ENCODE measurements around the gene DNAJC22. TPM values are rescaled to one million over a fixed set of nuclear protein-coding genes. Genes with fewer than 3 reads are reported as not detected.
A peak's percentile ranks its signal among the peaks of the same experiment; 100 is the strongest.

The DNAJC22 gene
- polyA plus RNA-seq, 1 of the 3 experiments (the other 2 are of a cell fraction): 4.5 TPM

DNA sequence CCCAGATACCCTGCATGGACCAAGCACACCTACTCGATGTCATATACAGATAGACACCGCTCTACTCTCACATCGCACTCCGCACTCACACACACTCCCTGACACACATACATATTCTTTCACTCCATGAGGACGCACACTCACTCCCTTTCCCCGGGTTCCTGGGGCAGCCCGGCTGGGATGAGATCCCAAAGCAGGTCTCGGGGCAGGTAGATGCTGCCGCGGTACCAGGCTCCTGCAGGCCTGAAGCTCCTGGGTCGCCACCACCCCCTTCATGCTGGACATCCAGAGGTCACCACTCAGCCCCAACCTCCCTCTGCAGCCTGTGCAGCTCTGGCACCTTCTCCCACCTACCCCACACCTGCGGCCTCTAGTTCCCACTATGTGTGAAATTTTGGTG is 12.0 kb upstream of the DNAJC22 start (continued):
- TF ChIP-seq, protein P1, sequence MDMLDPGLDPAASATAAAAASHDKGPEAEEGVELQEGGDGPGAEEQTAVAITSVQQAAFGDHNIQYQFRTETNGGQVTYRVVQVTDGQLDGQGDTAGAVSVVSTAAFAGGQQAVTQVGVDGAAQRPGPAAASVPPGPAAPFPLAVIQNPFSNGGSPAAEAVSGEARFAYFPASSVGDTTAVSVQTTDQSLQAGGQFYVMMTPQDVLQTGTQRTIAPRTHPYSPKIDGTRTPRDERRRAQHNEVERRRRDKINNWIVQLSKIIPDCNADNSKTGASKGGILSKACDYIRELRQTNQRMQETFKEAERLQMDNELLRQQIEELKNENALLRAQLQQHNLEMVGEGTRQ (IDR thresholded peaks at IDR 0.05; ENCODE audit: borderline replicate concordance, low read depth, low read length): no peak
- TF ChIP-seq YY1 (IDR thresholded peaks at IDR 0.05; ENCODE audit: low read depth) (no peak), RCOR1 (IDR thresholded peaks at IDR 0.05; ENCODE audit: low read length) (no peak), RXRA (IDR thresholded peaks at IDR 0.05; ENCODE audit: borderline replicate concordance, low read depth) (no peak), NRF1 (IDR thresholded peaks at IDR 0.05; ENCODE audit: low read depth, low read length) (no peak), EP300 (IDR thresholded peaks at IDR 0.05; ENCODE audit: borderline replicate concordance in 1 of 2, low read depth in 1 of 2, low read length in 1 of 2) (no peak), JUND (IDR thresholded peaks at IDR 0.05) (no peak), TCF12 (IDR thresholded peaks at IDR 0.05) (no peak)

DNA sequence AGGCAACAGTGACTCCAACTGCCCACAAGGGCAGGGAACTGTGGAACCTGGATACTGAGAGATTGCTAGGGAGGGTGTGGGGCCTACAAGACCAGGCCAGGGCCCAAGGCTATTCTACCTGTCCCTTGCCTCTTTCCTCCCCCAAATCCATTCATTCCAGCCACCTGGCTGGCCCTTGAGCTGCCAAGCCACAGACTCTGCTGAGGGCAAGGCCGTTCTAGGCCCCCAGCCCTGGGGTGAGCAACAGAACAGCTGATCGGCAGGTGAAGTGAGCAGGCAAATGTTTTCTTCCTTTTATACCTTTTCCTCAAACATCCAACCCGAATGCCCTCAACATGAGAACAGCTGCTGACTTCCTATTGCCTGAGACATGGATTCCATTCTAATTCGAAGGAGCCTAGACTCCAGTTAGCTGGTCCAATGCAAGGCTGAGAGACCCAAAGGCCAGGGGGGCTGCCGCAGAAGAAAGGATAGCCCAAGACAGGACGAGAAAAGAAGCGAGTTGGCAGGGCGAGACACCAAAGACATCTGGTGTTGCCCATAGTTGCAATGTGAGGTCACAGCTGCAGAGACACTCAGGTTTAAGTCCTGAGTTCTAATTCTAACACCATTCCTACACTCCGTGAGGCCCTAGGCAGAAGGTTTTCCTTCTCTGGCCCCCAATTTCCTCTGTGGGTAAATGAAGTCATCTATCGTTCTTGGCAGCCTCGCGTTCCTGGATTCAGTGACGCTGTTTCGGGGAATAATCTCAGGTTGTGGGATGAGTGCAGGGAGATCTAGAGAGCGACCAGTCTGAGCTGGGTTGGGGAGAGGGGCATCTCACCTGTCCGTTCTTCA is 11.4 kb upstream of the DNAJC22 start:
- Histone ChIP-seq H3K4me1 (ENCODE audit: control insufficient read depth in 1 of 2, insufficient read depth in 2 of 2, low read depth in 1 of 2, low read length in 1 of 2) (peaks cover 0 to 9% of the 10 kb centered on the region in 2 experiments; a peak in 1 of 4 replicates), H2AFZ (ENCODE audit: low read depth) (no peak overlapping the region), H3K9me3 (no peaks in the 10 kb centered on the region), H3F3A (replicated peaks; ENCODE audit: insufficient read depth) (peaks cover 14% of the 10 kb centered on the region), H3K27me3 (ENCODE audit: insufficient read depth) (no peaks in the 10 kb centered on the region), H3K4me2 (peak overlapping the region; percentile 99; the same call in 1 of the 2 replicates), H3K9ac (no peak overlapping the region), H3K36me3 (replicated peaks in 1 of 2; ENCODE audit: control insufficient read depth in 1 of 2, insufficient read depth in 2 of 2, low read length in 1 of 2) (peaks cover 0 to 8% of the 10 kb centered on the region in 2 experiments), H3K9me2 (no peaks in the 10 kb centered on the region), H3K79me2 (ENCODE audit: insufficient read depth) (no peaks in the 10 kb centered on the region), H3K27ac (ENCODE audit: low read depth in 2 of 2, low read length in 1 of 2) (no peak overlapping the region), H4K20me1 (ENCODE audit: insufficient read depth) (no peaks in the 10 kb centered on the region), H3K4me3 (ENCODE audit: low read depth in 2 of 2, low read length in 1 of 2) (no peak overlapping the region)
- DNase-seq: no peak
- POLR2A ChIA-PET: interaction anchor here (1.8 to 2.0 kb wide), 2 partner anchors 13 to 43 kb away, joined by 6 read pairs; partner anchors contain the start of gene TROAP
- TF ChIP-seq GABPA (IDR thresholded peaks at IDR 0.05; ENCODE audit: low read depth) (no peak), POLR2AphosphoS5 (IDR thresholded peaks at IDR 0.05; ENCODE audit: low read depth, low read length) (no peak), TEAD4 (IDR thresholded peaks at IDR 0.05; ENCODE audit: borderline replicate concordance, insufficient read depth) (no peak), RCOR1 (IDR thresholded peaks at IDR 0.05; ENCODE audit: low read length) (no peak), FOXJ3 (CRISPR knock-in tag; IDR thresholded peaks at IDR 0.05) (no peak), CHD2 (IDR thresholded peaks at IDR 0.05; ENCODE audit: low read length, partially characterized antibody) (no peak), YY1 (IDR thresholded peaks at IDR 0.05; ENCODE audit: low read depth) (no peak), EZH2phosphoT487 (IDR thresholded peaks at IDR 0.05; ENCODE audit: borderline replicate concordance, low read depth) (no peak)
- TF ChIP-seq, protein P2, sequence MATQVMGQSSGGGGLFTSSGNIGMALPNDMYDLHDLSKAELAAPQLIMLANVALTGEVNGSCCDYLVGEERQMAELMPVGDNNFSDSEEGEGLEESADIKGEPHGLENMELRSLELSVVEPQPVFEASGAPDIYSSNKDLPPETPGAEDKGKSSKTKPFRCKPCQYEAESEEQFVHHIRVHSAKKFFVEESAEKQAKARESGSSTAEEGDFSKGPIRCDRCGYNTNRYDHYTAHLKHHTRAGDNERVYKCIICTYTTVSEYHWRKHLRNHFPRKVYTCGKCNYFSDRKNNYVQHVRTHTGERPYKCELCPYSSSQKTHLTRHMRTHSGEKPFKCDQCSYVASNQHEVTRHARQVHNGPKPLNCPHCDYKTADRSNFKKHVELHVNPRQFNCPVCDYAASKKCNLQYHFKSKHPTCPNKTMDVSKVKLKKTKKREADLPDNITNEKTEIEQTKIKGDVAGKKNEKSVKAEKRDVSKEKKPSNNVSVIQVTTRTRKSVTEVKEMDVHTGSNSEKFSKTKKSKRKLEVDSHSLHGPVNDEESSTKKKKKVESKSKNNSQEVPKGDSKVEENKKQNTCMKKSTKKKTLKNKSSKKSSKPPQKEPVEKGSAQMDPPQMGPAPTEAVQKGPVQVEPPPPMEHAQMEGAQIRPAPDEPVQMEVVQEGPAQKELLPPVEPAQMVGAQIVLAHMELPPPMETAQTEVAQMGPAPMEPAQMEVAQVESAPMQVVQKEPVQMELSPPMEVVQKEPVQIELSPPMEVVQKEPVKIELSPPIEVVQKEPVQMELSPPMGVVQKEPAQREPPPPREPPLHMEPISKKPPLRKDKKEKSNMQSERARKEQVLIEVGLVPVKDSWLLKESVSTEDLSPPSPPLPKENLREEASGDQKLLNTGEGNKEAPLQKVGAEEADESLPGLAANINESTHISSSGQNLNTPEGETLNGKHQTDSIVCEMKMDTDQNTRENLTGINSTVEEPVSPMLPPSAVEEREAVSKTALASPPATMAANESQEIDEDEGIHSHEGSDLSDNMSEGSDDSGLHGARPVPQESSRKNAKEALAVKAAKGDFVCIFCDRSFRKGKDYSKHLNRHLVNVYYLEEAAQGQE (IDR thresholded peaks at IDR 0.05; ENCODE audit: low read depth, low read length): no peak
- TF ChIP-seq, protein P3, sequence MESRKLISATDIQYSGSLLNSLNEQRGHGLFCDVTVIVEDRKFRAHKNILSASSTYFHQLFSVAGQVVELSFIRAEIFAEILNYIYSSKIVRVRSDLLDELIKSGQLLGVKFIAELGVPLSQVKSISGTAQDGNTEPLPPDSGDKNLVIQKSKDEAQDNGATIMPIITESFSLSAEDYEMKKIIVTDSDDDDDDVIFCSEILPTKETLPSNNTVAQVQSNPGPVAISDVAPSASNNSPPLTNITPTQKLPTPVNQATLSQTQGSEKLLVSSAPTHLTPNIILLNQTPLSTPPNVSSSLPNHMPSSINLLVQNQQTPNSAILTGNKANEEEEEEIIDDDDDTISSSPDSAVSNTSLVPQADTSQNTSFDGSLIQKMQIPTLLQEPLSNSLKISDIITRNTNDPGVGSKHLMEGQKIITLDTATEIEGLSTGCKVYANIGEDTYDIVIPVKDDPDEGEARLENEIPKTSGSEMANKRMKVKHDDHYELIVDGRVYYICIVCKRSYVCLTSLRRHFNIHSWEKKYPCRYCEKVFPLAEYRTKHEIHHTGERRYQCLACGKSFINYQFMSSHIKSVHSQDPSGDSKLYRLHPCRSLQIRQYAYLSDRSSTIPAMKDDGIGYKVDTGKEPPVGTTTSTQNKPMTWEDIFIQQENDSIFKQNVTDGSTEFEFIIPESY (IDR thresholded peaks at IDR 0.05; ENCODE audit: borderline replicate concordance, low read depth): no peak
- TF ChIP-seq, protein P4, sequence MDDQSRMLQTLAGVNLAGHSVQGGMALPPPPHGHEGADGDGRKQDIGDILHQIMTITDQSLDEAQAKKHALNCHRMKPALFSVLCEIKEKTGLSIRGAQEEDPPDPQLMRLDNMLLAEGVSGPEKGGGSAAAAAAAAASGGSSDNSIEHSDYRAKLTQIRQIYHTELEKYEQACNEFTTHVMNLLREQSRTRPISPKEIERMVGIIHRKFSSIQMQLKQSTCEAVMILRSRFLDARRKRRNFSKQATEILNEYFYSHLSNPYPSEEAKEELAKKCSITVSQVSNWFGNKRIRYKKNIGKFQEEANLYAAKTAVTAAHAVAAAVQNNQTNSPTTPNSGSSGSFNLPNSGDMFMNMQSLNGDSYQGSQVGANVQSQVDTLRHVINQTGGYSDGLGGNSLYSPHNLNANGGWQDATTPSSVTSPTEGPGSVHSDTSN (IDR thresholded peaks at IDR 0.05): no peak
- TF ChIP-seq, protein P5, sequence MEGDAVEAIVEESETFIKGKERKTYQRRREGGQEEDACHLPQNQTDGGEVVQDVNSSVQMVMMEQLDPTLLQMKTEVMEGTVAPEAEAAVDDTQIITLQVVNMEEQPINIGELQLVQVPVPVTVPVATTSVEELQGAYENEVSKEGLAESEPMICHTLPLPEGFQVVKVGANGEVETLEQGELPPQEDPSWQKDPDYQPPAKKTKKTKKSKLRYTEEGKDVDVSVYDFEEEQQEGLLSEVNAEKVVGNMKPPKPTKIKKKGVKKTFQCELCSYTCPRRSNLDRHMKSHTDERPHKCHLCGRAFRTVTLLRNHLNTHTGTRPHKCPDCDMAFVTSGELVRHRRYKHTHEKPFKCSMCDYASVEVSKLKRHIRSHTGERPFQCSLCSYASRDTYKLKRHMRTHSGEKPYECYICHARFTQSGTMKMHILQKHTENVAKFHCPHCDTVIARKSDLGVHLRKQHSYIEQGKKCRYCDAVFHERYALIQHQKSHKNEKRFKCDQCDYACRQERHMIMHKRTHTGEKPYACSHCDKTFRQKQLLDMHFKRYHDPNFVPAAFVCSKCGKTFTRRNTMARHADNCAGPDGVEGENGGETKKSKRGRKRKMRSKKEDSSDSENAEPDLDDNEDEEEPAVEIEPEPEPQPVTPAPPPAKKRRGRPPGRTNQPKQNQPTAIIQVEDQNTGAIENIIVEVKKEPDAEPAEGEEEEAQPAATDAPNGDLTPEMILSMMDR (IDR thresholded peaks at IDR 0.05): no peak
- WGBS (ENCODE audit: low lambda C conversion rate): 96% methylated on average over 16 of the region's 16 CpGs
- CTCF ChIA-PET: interaction anchor here (0.6 to 15.9 kb wide), 10 partner anchors 11 to 209 kb away, joined by 3 to 658 read pairs (median 16); partner anchors contain the start of genes DNAJC22, PRPH and TROAP

Data from SK-N-SH (cell line).